Endothelial cell of umbilical vein (primary cell): ENCODE results near the gene CAPN12. TPM values are rescaled to one million over a fixed set of nuclear protein-coding genes. Genes with fewer than 3 reads are reported as not detected.

Source experiments
- BruUV-seq: library from RNA; stranded (reverse); fragments of 400-500 nt; replicated peaks from 2 replicates; lab custom pipeline; 2021; lab: Mats Ljungman, UMichigan
- CTCF ChIA-PET: fragments of 300-600, 350-600 bp; sonication (Branson Sonifier 250); formaldehyde crosslinking; loops from one replicate; lab custom pipeline; 2021; ENCODE audit warnings: antibody characterized with exemption, inconsistent platforms; lab: Charles Lee
- POLR2A ChIA-PET: fragments of 300-600, 350-600 bp; sonication (Branson Sonifier 250); formaldehyde crosslinking; loops from one replicate; lab custom pipeline; 2021; ENCODE audit warnings: antibody characterized with exemption, inconsistent platforms; lab: Charles Lee
- DNase-seq: peaks from one replicate; pipeline ENCODE4 v3.0.0-alpha.2; 2011; ENCODE audit warnings: low read depth, low spot score
- FAIRE-seq: peaks from 2 replicates; lab custom pipeline; 2011; peaks lifted over from hg19 to GRCh38; lab: Jason Lieb, UNC
- H2AFZ ChIP-seq: 2 replicates; pipeline ENCODE4 v1.6.0; 2012; ENCODE audit warnings: low read depth, low read length, control low read depth, inconsistent platforms
- H3K27ac ChIP-seq: 2 replicates; pipeline ENCODE4 v1.5.1; 2011; ENCODE audit warnings: low read depth, mild to moderate bottlenecking, control low read depth, low read length, moderate library complexity; ENCODE audit not compliant: insufficient read depth
- H3K27me3 ChIP-seq, 2 experiments: 2 replicates each; pipeline versions ENCODE4 v1.6.0 to v1.6.1; 2011; ENCODE audit warnings: low read length in 2 of 2, mixed read lengths in 1 of 2; ENCODE audit not compliant: control insufficient read depth in 2 of 2, insufficient read depth in 2 of 2
- H3K36me3 ChIP-seq, 2 experiments: 2 replicates in 1 of 2; 3 replicates in 1 of 2; pipeline ENCODE4 v1.5.1; 2011; ENCODE audit warnings: low read length in 2 of 2, mild to moderate bottlenecking in 1 of 2, moderate library complexity in 1 of 2; ENCODE audit not compliant: control insufficient read depth in 2 of 2, insufficient read depth in 2 of 2; ENCODE audit errors: extremely low read depth in 1 of 2
- H3K4me1 ChIP-seq: 3 replicates; pipeline ENCODE4 v1.5.1; 2011; ENCODE audit warnings: mild to moderate bottlenecking, low read length; ENCODE audit not compliant: control insufficient read depth, insufficient read depth; ENCODE audit errors: extremely low read depth
- H3K4me2 ChIP-seq: 2 replicates; pipeline ENCODE4 v1.6.1; 2011; ENCODE audit warnings: low read length, control low read depth, mixed read lengths; ENCODE audit not compliant: insufficient read depth
- H3K4me3 ChIP-seq, 3 experiments: fragments of 200-600 bp in 1 of 3; sonication (generic), shearing (Covaris generic) in 1 of 3; replicated peaks in 1 of 3; 2 replicates each; pipeline ENCODE4 v1.5.1; 2011 to 2016; ENCODE audit warnings: control low read depth in 3 of 3, low read length in 3 of 3, mild to moderate bottlenecking in 2 of 3, inconsistent platforms in 1 of 3, low read depth in 1 of 3, moderate library complexity in 1 of 3; ENCODE audit not compliant: insufficient read depth in 1 of 3
- H3K79me2 ChIP-seq: 2 replicates; pipeline ENCODE4 v1.6.0; 2012; ENCODE audit warnings: low read length, inconsistent platforms; ENCODE audit not compliant: control insufficient read depth, insufficient read depth
- H3K9ac ChIP-seq: replicated peaks from 2 replicates; pipeline ENCODE3; 2011; ENCODE audit warnings: low read length, control low read depth; ENCODE audit not compliant: insufficient read depth; ENCODE audit errors: extremely low read depth
- H3K9me1 ChIP-seq: replicated peaks from 3 replicates; pipeline ENCODE4 v1.6.0; 2011; ENCODE audit warnings: mild to moderate bottlenecking, low read length; ENCODE audit not compliant: control insufficient read depth, insufficient read depth; ENCODE audit errors: extremely low read depth
- H3K9me3 ChIP-seq: replicated peaks from 2 replicates; pipeline ENCODE4 v1.5.1; 2012; ENCODE audit warnings: low read length, inconsistent platforms; ENCODE audit not compliant: control insufficient read depth, insufficient read depth
- H4K20me1 ChIP-seq: replicated peaks from 2 replicates; pipeline ENCODE3; 2011; ENCODE audit warnings: mild to moderate bottlenecking, low read length; ENCODE audit not compliant: control insufficient read depth, insufficient read depth; ENCODE audit errors: extremely low read depth
- EZH2 ChIP-seq: IDR thresholded peaks from 2 replicates; pipeline ENCODE4 v1.6.1; 2012; ENCODE audit warnings: borderline replicate concordance, low read depth, mild to moderate bottlenecking, moderate library complexity, low read length, inconsistent platforms; ENCODE audit not compliant: severe bottlenecking
- FOS ChIP-seq: IDR thresholded peaks from 2 replicates; pipeline ENCODE4 v1.6.1; 2011; ENCODE audit warnings: mild to moderate bottlenecking, low read length, moderate library complexity, borderline replicate concordance; ENCODE audit not compliant: insufficient read depth
- GATA2 ChIP-seq: IDR thresholded peaks from 2 replicates; pipeline ENCODE4 v1.7.0; 2011; ENCODE audit warnings: low read depth, mild to moderate bottlenecking, moderate library complexity, mixed read lengths, low read length; ENCODE audit not compliant: insufficient read length, insufficient read depth
- JUN ChIP-seq: IDR thresholded peaks from 2 replicates; pipeline ENCODE4 v1.6.1; 2011; ENCODE audit warnings: borderline replicate concordance, low read depth; ENCODE audit not compliant: insufficient read length, insufficient read depth
- MYC ChIP-seq: IDR thresholded peaks from one replicate; pipeline ENCODE4 v1.6.1; 2011; ENCODE audit warnings: mild to moderate bottlenecking, low read depth, low read length
- POLR2A ChIP-seq: IDR thresholded peaks from 2 replicates; pipeline ENCODE4 v1.6.1; 2012; ENCODE audit warnings: low read depth, mild to moderate bottlenecking, control low read depth, low read length
- POLR2AphosphoS5 ChIP-seq: IDR thresholded peaks from 2 replicates; pipeline ENCODE4 v1.6.1; 2012; ENCODE audit warnings: low read depth, mild to moderate bottlenecking, control low read depth, low read length, moderate library complexity; ENCODE audit not compliant: insufficient read depth
- dilution Hi-C: fragments of 300-500 bp; cut with MboI; formaldehyde crosslinking; loops from one replicate; pipeline ENCODE4 v1.15.0; 2019; ENCODE audit warnings: low sequenced_read_pairs; ENCODE audit not compliant: extremely low pct_ligation_motif_present
- intact Hi-C: fragments of 100-400 bp; cut with micrococcal nuclease; formaldehyde crosslinking; loops from one replicate; pipeline ENCODE4 v1.10.0; 2022
- polyA plus RNA-seq, 4 experiments: library from polyadenylated mRNA; depleted of rRNA in 3 of 4; stranded (reverse) in 3 of 4; unstranded in 1 of 4; fragments of >200 nt; gene quantifications; 2 replicates each; pipeline versions ENCODE4 v1.2.1 to v1.2.3, GENCODE V29; 2011 to 2012; ENCODE audit warnings: missing spikeins in 1 of 4
- total RNA-seq: library from RNA; stranded (reverse); gene quantifications from 2 replicates; pipeline ENCODE4 v1.2.3, GENCODE V29; 2021
- TF ChIP-seq, protein P1 (sequence below): IDR thresholded peaks from 2 replicates; pipeline ENCODE4 v1.6.1; 2011; ENCODE audit not compliant: insufficient read depth, insufficient read length
- TF ChIP-seq, protein P2 (sequence below), 2 donors: IDR thresholded peaks; 1 replicate in 1 of 2; 2 replicates in 1 of 2; pipeline ENCODE4 v1.5.1; 2011; ENCODE audit warnings: low read length in 2 of 2, mild to moderate bottlenecking in 2 of 2, moderate library complexity in 2 of 2, control low read depth in 1 of 2, inconsistent platforms in 1 of 2, low read depth in 1 of 2; ENCODE audit not compliant: insufficient read depth in 1 of 2; ENCODE audit errors: extremely low read depth in 1 of 2

CAPN12 gene
- total and polyA plus RNA-seq, 2 donors (not counting 3 experiments of a cell fraction or from before 2014, with no cell fraction given) = 0.35 TPM; not detected in 1

DNA sequence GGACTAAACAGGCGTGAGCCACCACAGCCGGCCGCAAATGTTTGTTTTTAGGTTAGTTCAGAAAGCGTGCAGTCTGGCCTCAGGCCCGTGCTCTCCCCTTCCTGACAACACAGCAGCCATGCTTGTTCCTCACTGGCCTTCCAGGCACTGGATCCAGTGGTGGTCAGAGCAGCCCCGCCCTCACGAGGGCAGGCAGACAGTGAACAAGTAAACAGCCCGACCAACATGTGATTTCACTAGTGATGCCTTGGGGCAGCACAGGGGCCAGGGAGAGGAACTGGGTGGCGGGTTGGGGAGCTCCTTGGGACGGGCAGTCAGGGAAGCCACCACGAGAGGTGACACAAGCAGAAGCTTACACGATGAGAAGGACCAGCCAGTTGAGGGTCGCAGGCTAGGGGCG lies 40.8 kb downstream of the CAPN12 start:
- BruUV-seq = no TSS peak
- no peak for FAIRE-seq
- Histone ChIP-seq H3K36me3 (peaks cover 17 to 64% of the 10 kb centered on the region in 2 experiments), H3K9me1 (no peaks in the 10 kb centered on the region), H3K9ac (no peak overlapping the region), H3K27me3 (no peaks in the 10 kb centered on the region), H3K4me2 (no peak overlapping the region), H3K4me3 (no peak overlapping the region), H3K9me3 (no peaks in the 10 kb centered on the region), H3K79me2 (peaks cover 42% of the 10 kb centered on the region), H4K20me1 (no peaks in the 10 kb centered on the region), H3K27ac (no peak overlapping the region), H3K4me1 (peaks cover 28% of the 10 kb centered on the region), H2AFZ (no peak overlapping the region)
- CTCF ChIA-PET = interaction anchor here (0.7 to 0.9 kb wide), 3 partner anchors 10 to 54 kb away, joined by 3 read pairs; no protein-coding TSS in a partner anchor
- POLR2A ChIA-PET = interaction anchor here (0.6 kb wide), 1 partner anchor 383 kb away, joined by 8 read pairs; no protein-coding TSS in a partner anchor
- no peak for DNase-seq
- intact Hi-C loops = loop anchor here (10.0 kb wide), 1 partner anchor 299 kb away; the partner anchor contains the start of gene FAM98C
- TF ChIP-seq, protein P1, sequence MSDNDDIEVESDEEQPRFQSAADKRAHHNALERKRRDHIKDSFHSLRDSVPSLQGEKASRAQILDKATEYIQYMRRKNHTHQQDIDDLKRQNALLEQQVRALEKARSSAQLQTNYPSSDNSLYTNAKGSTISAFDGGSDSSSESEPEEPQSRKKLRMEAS = no peak
- TF ChIP-seq POLR2A (no peak), MYC (no peak), EZH2 (no peak), JUN (no peak), GATA2 (no peak), POLR2AphosphoS5 (no peak), FOS (no peak)
- TF ChIP-seq, protein P2, sequence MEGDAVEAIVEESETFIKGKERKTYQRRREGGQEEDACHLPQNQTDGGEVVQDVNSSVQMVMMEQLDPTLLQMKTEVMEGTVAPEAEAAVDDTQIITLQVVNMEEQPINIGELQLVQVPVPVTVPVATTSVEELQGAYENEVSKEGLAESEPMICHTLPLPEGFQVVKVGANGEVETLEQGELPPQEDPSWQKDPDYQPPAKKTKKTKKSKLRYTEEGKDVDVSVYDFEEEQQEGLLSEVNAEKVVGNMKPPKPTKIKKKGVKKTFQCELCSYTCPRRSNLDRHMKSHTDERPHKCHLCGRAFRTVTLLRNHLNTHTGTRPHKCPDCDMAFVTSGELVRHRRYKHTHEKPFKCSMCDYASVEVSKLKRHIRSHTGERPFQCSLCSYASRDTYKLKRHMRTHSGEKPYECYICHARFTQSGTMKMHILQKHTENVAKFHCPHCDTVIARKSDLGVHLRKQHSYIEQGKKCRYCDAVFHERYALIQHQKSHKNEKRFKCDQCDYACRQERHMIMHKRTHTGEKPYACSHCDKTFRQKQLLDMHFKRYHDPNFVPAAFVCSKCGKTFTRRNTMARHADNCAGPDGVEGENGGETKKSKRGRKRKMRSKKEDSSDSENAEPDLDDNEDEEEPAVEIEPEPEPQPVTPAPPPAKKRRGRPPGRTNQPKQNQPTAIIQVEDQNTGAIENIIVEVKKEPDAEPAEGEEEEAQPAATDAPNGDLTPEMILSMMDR (IDR thresholded peaks at IDR 0.05; ENCODE audit: extremely low read depth in 1 of 2, insufficient read depth in 1 of 2, low read depth in 1 of 2, low read length in 2 of 2) = no peak
- dilution Hi-C loops = no loop called here
